ENCODE data around the gene TSHZ2.

Gene TSHZ2

GRCh38 chr20:53032478-53032932 is 60.3 kb downstream of the TSHZ2 start:
- no peak for TF ChIP-seq FOXK2 (IDR thresholded peaks at IDR 0.05)
- TF ChIP-seq ARNT (IDR thresholded peaks at IDR 0.05): no peak
- no peak for TF ChIP-seq L3MBTL2 (conservative IDR thresholded peaks at IDR 0.05)
- TF ChIP-seq SUZ12 (IDR thresholded peaks at IDR 0.05): no peak
- TF ChIP-seq FOXM1 (IDR thresholded peaks at IDR 0.05; ENCODE audit: borderline replicate concordance): no peak
- TF ChIP-seq ELF4 (IDR thresholded peaks at IDR 0.05): no peak
- TF ChIP-seq HDGF (IDR thresholded peaks at IDR 0.05; ENCODE audit: borderline replicate concordance): no peak
- TF ChIP-seq ZNF384 (IDR thresholded peaks at IDR 0.05): no peak
- no peak for TF ChIP-seq BHLHE40 (IDR thresholded peaks at IDR 0.05; ENCODE audit: borderline replicate concordance)
- TF ChIP-seq LEF1 (IDR thresholded peaks at IDR 0.05; ENCODE audit: borderline replicate concordance): no peak
- TF ChIP-seq FOXA1 (IDR thresholded peaks at IDR 0.05): no peak
- TF ChIP-seq CTBP1 (IDR thresholded peaks at IDR 0.05; ENCODE audit: borderline replicate concordance): no peak
- TF ChIP-seq SP1 (IDR thresholded peaks at IDR 0.05): no peak
- no peak for TF ChIP-seq PKNOX1 (IDR thresholded peaks at IDR 0.05)
- CTCF ChIA-PET: no interaction called here
- POLR2A ChIA-PET: no interaction called here
- DNase-seq (ENCODE audit: extremely low spot score): no peak

- TF ChIP-seq L3MBTL2 (conservative IDR thresholded peaks at IDR 0.05) (no peak), CTBP1 (IDR thresholded peaks at IDR 0.05; ENCODE audit: borderline replicate concordance) (no peak), ARNT (IDR thresholded peaks at IDR 0.05) (no peak), FOXK2 (IDR thresholded peaks at IDR 0.05) (no peak), FOXM1 (IDR thresholded peaks at IDR 0.05; ENCODE audit: borderline replicate concordance) (no peak), NFRKB (IDR thresholded peaks at IDR 0.05) (no peak), ZNF384 (IDR thresholded peaks at IDR 0.05) (no peak), ELF4 (IDR thresholded peaks at IDR 0.05) (no peak), SUZ12 (IDR thresholded peaks at IDR 0.05) (no peak), FOXA1 (IDR thresholded peaks at IDR 0.05) (no peak), PKNOX1 (IDR thresholded peaks at IDR 0.05) (no peak), HDGF (IDR thresholded peaks at IDR 0.05; ENCODE audit: borderline replicate concordance) (no peak)
- ChIA-PET CTCF (interaction anchor here (1.2 kb wide), 1 partner anchor 16 kb away, joined by 4 read pairs; no protein-coding TSS in a partner anchor), POLR2A (no interaction called here)
- DNase-seq (ENCODE audit: extremely low spot score): no peak
These were observed 61.0 kb downstream of the TSHZ2 start for GRCh38 chr20:53033176-53033575.

GRCh38 chr20:53034899-53035298 is 62.7 kb downstream of the TSHZ2 start:
- ChIA-PET CTCF (no interaction called here), POLR2A (no interaction called here)
- TF ChIP-seq TARDBP (IDR thresholded peaks at IDR 0.05): no peak
- no peak for TF ChIP-seq L3MBTL2 (conservative IDR thresholded peaks at IDR 0.05)
- no peak for TF ChIP-seq CTBP1 (IDR thresholded peaks at IDR 0.05; ENCODE audit: borderline replicate concordance)
- TF ChIP-seq ZNF384 (IDR thresholded peaks at IDR 0.05): no peak
- DNase-seq (ENCODE audit: extremely low spot score): no peak

- TF ChIP-seq ARNT (IDR thresholded peaks at IDR 0.05): no peak
- TF ChIP-seq TARDBP (IDR thresholded peaks at IDR 0.05): no peak
- no peak for TF ChIP-seq ELF4 (IDR thresholded peaks at IDR 0.05)
- ChIA-PET POLR2A (no interaction called here), CTCF (no interaction called here)
- DNase-seq (ENCODE audit: extremely low spot score): no peak
These were observed 64.8 kb downstream of the TSHZ2 start for GRCh38 chr20:53036992-53037391.

GRCh38 chr20:53037621-53038020 is 65.5 kb downstream of the TSHZ2 start:
- no peak for TF ChIP-seq BHLHE40 (IDR thresholded peaks at IDR 0.05; ENCODE audit: borderline replicate concordance)
- POLR2A ChIA-PET: no interaction called here
- CTCF ChIA-PET: no interaction called here
- no peak for DNase-seq (ENCODE audit: extremely low spot score)

GRCh38 chr20:53038299-53038698 is 66.1 kb downstream of the TSHZ2 start:
- TF ChIP-seq PKNOX1 (IDR thresholded peaks at IDR 0.05) (no peak), ELF4 (IDR thresholded peaks at IDR 0.05) (no peak), ARNT (IDR thresholded peaks at IDR 0.05) (no peak), BHLHE40 (IDR thresholded peaks at IDR 0.05; ENCODE audit: borderline replicate concordance) (no peak), CTBP1 (IDR thresholded peaks at IDR 0.05; ENCODE audit: borderline replicate concordance) (no peak), FOXK2 (IDR thresholded peaks at IDR 0.05) (no peak), L3MBTL2 (conservative IDR thresholded peaks at IDR 0.05) (no peak)
- no peak for DNase-seq (ENCODE audit: extremely low spot score)
- CTCF ChIA-PET: no interaction called here
- POLR2A ChIA-PET: no interaction called here

- CTCF ChIA-PET: no interaction called here
- no peak for DNase-seq (ENCODE audit: extremely low spot score)
- TF ChIP-seq NFRKB (IDR thresholded peaks at IDR 0.05): no peak
- TF ChIP-seq HDGF (IDR thresholded peaks at IDR 0.05; ENCODE audit: borderline replicate concordance): no peak
- TF ChIP-seq ELF4 (IDR thresholded peaks at IDR 0.05): no peak
- TF ChIP-seq ZNF384 (IDR thresholded peaks at IDR 0.05): no peak
- POLR2A ChIA-PET: no interaction called here
These were observed 68.8 kb downstream of the TSHZ2 start for GRCh38 chr20:53040693-53041589.

Data from HEK293T (cell line).